Activated CD4-positive, alpha-beta T cell treated with anti-CD3 and anti-CD28 coated beads, Interleukin-10, Interleukin-2, amounts not matched to agents 100 ng/mL and 50 ng/mL, durations not matched to agents 16 hours and 8 hours (primary cell): Measurements from ENCODE around the gene SNAP29.
"Not testable (repeated sequence)": the region's sequence is repeated elsewhere in the genome, so short reads cannot be mapped to it uniquely, and the experiment has no call there.

Source experiments
- DNase-seq: peaks from one replicate; pipeline ENCODE4 v3.0.0-alpha.2; 2020

Gene SNAP29

DNA sequence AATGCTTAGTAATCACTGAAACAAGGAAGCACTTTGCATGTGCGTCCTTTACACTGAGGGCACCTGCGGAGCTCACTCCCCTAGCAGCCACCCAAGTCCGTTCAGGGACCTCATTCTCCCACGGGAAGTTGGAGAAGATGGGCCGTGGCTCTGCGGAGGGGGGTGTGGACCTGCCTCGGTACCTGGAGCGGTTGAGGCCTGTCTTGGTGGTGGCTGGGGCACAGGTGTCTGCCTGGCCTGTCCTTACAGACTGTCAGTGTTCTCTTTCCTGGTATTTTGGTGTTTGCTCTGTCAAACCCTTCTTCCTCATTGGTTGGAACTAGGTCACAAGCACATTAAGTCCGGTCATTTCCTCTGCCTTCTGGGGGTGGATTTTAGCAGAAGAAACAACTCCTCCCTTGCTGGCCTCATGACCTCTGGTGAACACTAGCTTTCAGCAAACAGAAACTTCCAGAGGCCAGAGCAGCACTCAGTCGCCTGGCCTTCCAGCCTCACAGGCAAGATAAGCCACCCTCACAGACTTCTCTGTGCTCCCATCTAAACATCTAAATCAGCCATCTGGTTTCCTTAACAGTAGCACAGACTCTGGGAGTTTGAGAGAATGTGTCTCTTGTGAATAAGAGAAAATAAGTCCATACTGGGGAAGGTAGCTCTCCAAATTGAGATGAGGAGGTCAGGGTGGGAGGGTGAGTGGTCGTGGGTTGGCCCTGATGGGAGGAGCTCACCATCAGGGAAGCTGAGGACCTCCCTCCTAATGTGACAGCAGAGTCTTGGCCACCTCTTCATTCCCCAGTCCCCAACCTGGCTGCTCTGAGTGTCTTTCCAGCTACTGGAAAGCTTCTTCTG, 8.6 kb downstream of the SNAP29 start:
- no peak for DNase-seq

DNA sequence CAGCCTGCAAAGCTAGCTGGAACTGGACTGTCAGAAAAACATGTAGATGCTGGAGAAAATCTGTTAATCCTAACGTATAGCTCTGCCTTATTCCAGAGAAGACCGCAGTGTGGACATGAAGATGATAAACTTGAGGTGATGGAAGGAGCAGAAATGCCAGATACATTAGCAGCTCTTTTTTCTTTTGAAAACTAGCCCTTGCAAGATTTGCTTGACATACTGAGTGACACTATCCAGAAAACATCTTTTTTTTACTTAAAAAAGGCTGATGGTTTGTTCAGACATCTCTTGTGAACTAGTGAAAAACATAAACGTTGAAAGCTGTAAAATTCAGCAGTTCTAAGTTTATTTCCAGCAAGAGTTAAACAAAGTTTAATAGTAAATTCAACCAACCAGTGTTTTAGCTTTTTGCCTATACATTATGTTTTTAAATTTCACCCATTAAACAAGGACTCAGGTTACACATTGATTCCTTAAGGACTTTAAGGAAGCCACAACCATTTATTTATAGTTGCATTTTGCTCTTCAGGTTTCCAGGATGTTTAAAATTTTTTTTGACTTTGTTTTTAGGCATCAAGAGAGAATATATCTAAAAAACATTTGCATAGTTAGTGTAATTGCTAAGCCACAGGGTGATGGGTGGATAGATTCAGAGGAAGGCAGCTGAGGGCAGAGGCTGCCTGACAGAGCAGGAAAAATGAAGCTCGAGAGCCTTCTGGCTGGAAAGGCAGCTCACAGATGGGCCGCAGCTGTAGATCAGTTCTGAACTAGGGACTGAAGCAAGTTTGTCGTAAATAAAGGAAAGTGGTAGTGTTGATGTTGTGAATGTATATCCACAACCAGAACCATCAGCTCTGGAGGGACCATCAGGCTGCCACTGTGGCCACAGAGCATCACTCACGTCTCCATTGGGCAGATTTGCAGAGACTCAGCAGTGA, 9.5 kb downstream of the SNAP29 start:
- no peak for DNase-seq

DNA sequence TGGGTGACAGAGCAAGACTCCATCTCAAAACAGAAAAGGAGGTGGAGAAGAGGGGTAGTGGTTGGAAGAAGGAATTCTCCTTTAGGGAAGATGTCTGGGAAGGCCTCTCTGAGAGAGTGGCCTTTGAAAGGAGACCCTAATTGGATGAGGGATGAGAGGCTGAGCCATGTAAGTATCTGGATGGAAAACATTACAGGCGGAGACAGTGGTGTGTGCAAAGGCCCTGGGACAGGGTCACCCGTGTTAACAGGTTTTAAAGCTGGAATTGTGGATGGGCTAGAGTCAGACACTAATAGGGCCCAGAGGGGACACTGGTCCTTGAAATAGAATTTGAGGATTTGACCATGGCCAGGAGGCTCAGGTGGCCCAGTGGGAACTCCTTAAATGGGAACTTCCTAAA, 10.4 kb downstream of the SNAP29 start:
- DNase-seq, result no peak

DNA sequence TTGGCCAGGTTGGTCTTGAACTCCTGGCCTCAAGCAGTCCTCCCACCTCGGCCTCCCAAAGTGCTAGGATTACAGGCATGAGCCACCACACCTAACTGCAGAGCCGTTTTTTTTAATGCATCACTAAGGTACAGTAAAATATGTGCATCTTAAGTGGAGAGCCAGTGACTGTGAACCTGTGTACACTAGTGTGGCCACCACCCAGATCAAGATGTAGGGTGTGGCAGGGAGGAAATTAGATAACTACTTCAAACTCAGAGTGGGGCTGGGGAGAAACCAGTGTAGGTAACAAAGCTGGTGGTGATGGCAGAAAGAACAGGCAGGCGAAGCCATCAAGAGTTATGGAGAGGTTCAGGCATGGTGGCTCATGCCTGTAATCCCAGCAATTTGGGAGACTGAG, 14.4 kb downstream of the SNAP29 start:
- DNase-seq, result no peak

DNA sequence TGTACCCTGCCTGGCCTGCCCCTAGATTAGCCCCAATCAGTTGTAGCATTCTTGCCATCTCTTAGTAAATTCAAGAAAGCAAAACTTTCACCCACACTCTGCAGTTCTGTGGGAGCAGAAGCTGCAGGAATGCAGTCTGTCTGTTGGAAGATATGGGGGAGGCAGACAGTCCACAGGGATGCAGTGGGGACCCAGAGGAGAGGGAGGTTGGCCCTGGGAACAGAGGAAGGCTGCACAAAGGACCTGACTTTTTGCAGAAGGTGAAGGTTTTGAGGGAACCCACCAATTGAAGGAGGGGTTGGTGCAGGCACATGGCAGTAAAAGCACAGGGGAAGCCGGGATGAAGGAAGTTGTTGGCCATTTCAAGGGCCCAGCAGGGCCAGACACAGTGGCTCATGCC, 16.5 kb downstream of the SNAP29 start:
- DNase-seq, result no peak

DNA sequence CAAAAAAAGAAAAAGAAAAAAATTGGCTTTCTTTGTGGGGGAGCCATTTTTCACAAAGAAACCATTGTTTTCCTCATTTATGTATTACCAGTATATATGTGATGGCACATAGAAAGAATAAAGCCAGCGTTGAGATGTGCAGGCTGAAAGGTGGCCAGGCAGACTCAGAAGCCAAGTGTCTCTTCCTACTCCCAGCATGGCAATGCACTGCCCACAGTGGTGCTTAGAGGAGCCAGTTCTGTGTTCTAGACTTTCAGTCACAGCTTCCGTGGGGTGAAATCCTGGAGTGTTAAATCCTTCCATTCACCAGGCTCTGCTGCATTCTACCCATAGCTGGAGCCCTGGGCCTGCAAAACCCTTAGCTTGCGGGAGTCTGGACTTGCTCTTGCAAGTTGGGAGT, 18.9 kb downstream of the SNAP29 start:
- DNase-seq, result no peak

DNA sequence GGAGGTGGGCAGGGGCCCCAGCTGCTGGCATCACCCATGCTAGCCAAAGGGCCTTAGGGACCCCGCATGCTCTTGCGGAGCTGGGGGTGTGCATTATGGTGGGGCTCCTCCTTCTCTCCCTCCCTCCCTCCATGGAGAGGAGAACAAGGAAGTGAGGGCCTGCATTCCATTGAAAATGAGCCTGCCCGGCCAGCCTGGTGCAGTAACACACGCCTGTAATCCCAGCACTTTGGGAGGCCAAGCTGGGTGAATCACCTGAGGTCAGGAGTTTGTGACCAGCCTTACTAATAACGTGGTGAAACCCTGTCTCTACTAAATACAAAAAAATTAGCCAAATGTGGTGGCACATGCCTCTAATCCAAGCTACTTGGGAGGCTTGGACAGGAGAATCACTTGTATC, 22.4 kb downstream of the SNAP29 start:
- no peak for DNase-seq

DNA sequence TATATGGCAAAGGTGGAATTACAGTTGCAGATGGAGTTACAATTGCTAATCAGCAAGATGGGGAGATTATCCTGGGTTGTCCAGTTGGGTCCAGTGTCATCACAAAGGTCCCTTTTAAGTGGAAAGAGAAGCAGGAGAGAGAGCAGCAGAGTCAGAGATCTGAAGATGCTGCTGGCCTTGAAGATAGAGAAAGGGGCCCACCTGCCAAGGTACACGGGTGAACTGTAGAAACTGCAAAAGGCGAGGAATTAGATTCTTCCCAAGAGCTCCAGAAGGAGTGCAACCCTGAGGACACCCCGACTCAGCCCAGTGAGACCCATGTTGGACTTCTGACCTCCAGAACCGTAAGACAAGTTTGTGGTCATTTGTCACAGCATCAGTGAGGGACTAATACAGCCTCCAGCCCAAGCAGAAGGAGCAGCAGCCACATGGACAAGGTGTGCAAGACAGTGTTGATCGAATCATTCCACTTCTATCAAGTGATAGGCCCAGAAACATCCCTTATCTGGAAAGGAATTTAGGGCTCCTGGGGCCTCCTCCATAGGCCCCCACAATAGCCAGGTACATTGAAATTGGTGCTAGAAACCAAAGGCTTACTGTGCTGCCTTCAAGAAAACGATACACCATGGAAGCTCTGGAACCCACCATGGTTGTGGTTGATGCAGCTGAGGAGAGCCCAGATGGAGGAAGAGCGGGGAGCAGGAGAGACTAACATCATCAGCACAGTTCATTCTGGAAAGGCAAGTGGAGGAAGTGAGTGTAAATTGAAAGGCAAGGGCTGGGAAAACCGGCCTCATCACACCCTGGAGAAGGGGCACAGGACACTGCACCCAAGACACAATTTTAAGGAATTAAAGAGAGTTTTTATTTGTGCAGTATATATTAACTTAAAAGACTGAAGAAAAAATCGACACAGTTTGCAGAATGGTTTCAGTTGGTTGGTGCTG, 23.3 kb downstream of the SNAP29 start:
- no peak for DNase-seq

DNA sequence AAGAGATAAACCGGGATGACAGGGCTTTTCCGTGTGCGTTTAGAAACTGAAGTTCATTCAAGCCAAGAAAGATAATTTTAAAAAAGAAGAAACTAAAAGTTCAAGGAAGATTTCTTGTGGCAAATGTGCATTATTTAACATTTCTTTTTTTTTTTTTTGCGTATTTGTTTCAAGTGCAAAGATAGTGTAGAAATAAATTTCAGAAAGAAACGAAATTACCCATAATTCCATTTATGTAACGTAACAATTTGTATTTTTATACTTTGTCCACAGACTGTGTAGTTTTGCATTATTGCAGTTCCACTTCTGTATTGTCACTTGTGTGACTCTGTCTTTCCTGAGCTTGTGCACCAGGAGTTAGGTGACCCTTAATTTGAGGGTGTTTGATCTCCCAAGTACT, 24.0 kb downstream of the SNAP29 start:
- DNase-seq, result no peak

DNA sequence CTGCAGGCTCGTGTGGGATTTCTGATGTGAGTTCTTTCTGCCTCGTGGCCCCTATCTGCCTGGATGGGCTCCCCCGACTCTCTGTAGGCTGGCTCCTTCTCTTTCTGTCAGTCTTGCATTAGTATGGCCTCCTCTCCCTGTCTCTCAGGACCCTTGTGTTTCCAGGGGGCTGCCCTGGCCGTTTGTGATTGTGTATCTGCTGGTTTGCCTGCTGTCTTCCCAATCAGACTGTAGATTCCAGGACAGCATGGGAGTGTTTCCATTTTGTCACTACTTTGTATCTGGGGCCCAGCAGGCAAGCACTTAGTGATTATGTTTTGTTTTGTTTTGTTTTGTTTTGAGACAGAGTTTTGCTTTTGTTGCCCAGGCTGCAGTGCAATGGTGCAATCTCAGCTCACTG, 25.6 kb downstream of the SNAP29 start:
- DNase-seq, result no peak

DNA sequence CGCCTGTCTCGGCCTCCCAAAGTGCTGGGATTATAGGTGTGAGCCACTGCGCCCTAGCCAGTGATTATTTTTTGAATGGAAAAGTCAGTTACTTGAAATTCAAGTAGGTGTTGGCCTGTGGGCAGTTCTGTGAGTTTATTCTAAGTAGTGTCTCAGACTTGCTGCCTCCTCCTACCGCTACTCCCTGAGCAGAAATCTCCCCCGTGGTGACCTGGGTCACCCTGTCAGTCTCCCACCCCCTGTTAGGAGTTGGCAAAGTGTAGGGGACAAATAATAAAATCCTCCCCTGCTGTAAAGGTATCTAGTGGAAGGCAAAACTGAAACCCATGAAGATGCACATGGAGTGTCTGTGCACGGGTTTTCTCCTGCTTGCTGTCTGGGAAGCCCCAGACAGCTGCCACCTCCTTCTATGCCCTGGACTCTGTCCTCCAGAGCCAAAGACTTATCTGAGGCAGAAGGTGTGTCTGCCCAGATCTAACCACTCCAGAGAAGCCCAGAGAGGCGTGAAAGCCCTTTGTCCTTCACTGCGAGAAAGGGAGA, 26.3 kb downstream of the SNAP29 start:
- no peak for DNase-seq

DNA sequence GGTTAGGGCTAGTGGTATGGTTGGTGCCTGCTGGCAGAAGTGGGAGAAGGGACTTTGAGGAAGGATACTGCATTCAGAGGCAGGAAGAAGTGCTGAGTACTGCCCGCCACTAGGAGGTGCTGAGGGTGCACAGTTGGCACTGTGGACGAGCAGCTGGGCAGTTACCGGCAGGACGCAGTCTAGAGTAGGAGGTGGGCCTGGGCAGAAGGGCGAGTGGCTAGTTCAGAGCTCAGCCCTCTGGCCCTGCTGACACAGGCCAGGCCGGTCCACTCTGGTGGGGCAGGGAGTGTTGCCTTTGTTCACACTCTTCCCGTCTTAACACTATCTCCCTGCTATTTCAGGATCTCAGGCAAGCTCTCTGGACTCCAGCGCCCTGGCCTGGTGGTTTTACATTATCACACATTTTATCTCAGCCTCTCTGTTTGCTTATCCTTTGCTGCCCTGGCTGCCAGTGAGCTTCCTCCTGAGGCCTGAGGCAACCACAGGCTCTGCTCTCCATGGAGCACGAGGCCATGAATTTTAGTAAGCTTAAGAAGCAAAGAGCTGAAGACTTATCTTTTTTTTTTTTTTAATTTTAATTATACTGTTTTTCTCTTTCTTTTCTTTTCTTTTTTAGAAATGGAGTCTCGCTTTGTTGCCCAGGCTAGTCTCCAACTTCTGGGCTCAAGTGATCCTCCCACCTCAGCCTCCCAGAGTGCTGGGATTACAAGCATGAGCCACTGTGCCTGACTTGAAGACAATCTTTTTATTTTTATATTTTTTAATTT, 26.9 kb downstream of the SNAP29 start:
- peak; percentile 40 for DNase-seq

DNA sequence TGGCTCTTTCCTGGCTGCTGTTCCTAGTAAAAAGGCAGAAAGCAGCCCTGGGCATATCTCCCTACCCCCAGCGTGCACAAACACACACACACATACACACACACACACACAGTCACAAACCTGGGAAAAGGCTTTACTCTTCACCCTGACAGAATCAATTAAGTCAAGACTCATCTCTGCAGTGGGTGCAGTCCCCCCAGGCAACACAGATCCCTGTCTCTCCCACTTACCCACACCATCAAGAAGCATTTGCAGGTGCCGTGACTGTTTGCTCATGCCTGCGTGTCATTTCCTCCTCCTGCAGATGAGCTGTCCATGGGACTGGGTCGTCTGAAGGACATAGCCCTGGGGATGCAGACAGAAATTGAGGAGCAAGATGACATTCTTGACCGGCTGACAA, 28.6 kb downstream of the SNAP29 start:
- DNase-seq, result no peak

DNA sequence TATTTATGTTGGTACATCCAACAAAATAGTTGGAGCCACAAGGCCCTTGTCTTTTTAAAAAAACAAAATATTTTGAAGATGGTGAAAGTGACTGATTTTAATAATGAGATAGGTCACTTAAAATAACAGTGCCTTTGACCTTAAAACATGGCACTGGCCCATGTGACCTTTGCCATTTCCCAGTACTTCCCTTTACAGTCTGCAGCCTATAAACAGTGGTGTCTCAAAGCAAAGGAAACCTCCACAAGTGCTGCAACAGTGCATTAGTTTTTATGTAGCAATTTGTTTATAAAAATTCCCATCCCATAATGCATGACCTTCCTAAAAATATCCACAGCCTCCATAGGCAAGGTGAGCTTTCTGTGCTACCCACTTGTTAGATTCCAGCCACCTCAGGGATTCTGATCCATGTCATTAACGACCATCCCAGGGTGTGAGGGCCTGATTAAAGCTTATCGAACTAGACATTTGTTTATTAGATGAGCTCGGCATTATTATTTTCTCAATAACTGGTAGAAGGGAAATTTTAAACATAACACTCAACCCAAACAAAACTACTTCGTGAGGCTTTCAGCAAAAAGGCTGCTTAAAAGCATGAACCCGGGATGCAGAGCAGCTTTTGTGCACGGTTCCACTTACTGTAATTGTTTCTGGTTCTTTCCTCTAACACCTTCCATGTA, 30.4 kb downstream of the SNAP29 start:
- DNase-seq, result no peak

DNA sequence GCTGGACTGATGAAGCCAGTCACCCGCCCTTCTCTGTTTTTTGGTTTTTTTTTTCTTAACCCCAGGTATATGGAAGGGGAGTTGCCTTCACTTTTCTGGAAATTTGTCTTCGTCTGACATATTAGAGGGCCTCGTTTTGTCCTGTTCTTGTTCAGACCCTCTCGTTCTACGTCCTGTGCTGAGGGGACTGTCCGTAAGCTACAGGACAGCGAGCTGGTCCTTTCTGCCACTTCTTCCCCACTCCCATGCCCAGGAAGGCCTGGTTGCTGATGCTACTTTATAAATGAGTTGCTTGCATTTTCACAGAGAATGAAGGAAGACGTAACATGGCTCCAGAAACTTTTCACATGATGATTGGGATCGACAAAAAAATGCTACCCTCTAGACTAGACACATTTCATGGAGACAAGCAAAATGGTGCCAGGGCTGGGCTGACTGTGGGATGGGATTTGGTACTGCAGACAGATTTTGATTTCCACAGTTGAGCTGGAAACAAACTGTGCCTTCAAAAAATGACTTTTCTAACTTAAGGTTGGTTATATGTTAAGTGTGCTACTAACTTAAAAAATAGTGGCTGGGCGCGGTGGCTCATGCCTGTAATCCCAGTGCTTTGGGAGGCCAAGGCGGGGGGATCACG, 31.2 kb downstream of the SNAP29 start:
- no peak for DNase-seq

DNA sequence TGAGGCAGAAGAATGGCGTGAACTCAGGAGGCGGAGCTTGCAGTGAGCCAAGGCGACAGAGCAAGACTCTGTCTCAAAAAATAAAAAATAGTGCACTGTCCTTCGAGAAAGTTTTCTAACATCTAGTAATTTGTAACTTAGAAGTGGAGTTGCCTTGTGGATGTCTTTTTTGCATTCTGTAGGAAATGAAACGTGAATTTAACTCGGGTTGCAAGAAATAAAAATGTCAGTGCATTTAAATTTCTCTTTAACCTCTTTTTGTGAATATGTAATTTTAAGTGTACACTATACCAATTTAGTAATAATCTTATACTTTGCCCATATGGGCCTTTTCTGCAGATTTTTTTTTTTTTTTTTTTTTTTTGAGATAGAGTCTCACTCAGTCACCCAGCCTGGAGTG, 32.2 kb downstream of the SNAP29 start:
- no peak for DNase-seq

DNA sequence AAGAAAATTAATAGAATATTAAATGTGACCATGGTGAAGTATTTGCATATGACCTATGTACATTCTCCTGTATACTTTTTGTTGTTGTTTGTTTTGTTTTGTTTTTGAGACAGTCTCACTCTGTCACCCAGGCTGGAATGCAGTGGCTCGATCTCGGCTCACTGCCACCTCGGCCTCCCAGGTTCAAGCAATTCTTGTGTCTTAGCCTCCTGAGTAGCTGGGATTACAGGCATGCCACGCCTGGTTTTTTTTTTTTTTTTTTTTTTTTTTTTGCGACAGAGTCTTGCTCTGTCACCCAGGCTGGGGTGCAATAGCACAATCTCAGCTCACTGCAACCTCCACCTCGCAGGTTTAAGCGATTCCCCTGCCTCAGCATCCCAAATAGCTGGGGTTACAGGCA, 38.9 kb downstream of the SNAP29 start:
- DNase-seq, result not testable (repeated sequence)

DNA sequence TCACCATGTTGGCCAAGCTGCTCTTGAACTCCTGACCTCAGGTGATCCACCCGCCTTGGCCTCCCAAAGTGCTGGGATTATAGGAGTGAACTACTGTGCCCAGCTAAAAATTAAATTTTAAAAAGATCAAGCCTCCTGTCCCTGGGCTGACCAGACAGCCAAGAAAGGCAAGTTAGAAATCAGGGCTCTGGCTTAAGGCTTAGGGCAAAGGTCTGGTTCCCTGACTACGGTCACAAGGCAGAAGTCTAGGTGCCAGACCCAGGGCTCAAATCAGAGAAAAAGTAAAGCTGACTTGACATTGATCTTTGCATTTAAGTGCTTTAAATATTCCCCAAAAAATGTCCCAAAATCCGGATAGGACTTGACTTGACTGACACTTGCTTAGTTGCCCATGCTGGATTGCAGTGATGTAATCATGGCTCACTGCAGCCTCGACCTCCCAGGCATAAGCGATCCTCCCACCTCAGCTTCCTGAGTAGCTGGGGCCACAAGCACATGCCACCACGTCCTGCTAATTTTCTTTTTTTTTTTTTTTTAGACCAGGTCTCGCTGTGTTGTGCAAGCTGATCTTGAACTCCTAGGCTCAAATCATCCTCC, 41.1 kb downstream of the SNAP29 start:
- DNase-seq, result no peak

DNA sequence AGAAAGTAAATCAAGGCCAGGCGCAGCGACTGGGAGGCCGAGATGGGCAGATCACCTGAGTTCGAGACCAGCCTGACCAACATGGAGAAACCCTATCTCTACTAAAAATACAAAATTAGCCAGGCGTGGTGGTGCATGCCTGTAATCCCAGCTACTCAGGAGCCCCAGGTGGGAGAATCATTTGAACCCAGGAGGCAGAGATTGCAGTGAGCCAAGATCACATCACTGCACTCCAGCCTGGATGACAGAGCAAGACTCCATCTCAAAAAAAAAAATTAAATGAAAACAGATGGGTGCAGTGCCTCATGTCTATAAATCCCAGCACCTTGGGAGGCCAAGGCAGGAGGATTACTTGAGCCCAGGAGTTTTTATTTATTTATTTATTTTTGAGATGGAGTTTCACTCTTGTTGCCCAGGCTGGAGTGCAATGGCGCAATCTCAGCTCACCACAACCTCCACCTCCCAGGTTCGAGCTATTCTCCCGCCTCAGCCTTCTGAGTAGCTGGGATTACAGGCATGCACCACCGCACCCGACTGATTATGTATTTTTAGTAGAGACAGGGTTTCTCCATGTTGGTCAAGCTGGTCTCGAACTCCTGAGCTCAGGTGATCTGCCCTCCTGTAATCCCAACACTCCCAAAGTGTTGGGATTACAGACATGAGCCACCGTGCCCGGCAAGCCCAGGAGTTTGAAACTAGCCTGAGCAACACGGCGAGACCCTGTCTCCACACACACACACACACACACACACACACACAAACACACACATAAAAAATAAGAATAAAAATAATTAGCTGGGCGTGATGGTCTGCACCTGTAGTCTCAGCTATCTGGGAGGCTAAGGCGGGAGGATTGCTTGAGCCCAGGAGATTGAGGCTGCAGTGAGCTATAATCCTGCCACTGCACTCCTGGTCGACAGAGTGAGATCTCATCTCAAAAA, 42.6 kb downstream of the SNAP29 start:
- DNase-seq, result not testable (repeated sequence)
